KMS-11 (cell line): ENCODE results near the gene DDX49.
A peak's percentile ranks its signal among the peaks of the same experiment; 100 is the strongest.

Experiments used
- H2AFZ ChIP-seq: fragments of 200-600 bp; sonication (generic); 2 replicates; pipeline ENCODE4 v1.6.1; 2016; ENCODE audit warnings: antibody characterized with exemption, mixed run types, low read depth
- H3K27ac ChIP-seq: fragments of 200-600 bp; sonication (generic); 2 replicates; pipeline ENCODE4 v1.6.1; 2016; ENCODE audit warnings: mild to moderate bottlenecking, mixed run types
- H3K27me3 ChIP-seq: fragments of 200-600 bp; sonication (generic); 2 replicates; pipeline ENCODE4 v1.6.1; 2017; ENCODE audit warnings: mild to moderate bottlenecking, low read depth, mixed run types, moderate library complexity; ENCODE audit not compliant: insufficient read depth
- H3K36me3 ChIP-seq: fragments of 200-600 bp; sonication (generic); 2 replicates; pipeline ENCODE4 v1.6.1; 2017; ENCODE audit warnings: mild to moderate bottlenecking, mixed run types; ENCODE audit not compliant: insufficient read depth
- H3K4me1 ChIP-seq: fragments of 200-600 bp; sonication (generic); 2 replicates; pipeline ENCODE4 v1.6.1; 2016; ENCODE audit warnings: mild to moderate bottlenecking, low read depth, mixed run types; ENCODE audit not compliant: poor library complexity, severe bottlenecking
- H3K4me2 ChIP-seq: fragments of 200-600 bp; sonication (generic); 2 replicates; pipeline ENCODE4 v1.7.0; 2016; ENCODE audit warnings: mild to moderate bottlenecking, mixed run types
- H3K4me3 ChIP-seq: fragments of 200-600 bp; sonication (generic); IDR thresholded peaks from 2 replicates; pipeline ENCODE4 v1.6.1; 2017; ENCODE audit warnings: low read depth, low read length, mixed read lengths; ENCODE audit not compliant: insufficient read depth
- H3K79me2 ChIP-seq: fragments of 200-600 bp; sonication (generic); 2 replicates; pipeline ENCODE4 v1.6.1; 2016; ENCODE audit warnings: low read depth, mixed run types; ENCODE audit not compliant: insufficient read depth
- H3K9ac ChIP-seq: fragments of 200-600 bp; sonication (generic); 2 replicates; pipeline ENCODE4 v1.6.1; 2016; ENCODE audit warnings: mild to moderate bottlenecking, mixed run types
- H4K20me1 ChIP-seq: fragments of 200-600 bp; sonication (generic); 2 replicates; pipeline ENCODE4 v1.6.1; 2016; ENCODE audit warnings: mild to moderate bottlenecking, mixed run types; ENCODE audit not compliant: insufficient read depth
- TF ChIP-seq, protein P1 (sequence below): fragments of 200-600 bp; sonication (generic); conservative IDR thresholded peaks from 2 replicates; pipeline ENCODE4 v1.6.1; 2017; ENCODE audit warnings: low read depth, mild to moderate bottlenecking, antibody characterized with exemption, low read length, moderate library complexity, mixed read lengths

The DDX49 gene

DNA sequence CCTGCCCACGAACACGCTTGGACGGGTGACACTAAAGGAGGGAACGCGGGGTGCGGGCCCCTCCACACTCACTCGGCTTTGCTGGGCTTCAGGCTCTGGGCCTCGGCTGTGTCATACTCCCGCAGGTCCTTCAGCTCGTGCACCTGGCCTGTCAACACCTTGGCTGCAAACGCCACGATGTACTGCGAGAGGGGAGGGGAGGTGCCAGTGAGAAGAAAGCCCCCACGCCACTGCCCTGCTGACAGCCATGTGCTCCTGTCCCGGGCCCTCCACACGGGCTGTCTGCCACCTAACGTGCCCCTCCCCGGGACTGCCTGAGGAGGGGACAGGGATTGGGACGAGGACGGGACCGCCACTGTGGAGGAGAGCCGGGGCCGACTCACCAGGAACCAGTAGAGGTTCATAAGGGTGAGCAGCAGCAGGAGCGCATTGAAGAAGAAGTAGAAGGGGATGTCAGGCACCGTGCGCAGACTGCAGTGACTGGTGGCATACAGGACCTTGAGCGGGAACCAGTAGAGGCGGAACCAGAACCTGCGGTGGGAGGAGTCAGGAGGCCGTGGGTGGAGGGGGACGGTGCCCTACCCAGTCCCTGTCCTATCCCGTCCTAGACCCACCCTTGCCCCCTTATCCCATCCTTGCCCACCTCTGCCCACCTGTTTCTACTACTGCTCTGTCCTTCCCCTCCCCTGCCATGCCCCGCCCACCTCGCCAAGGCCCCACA lies 40.5 kb upstream of the DDX49 start:
- no peak overlapping the region for H3K4me2 ChIP-seq
- no peak overlapping the region for H3K9ac ChIP-seq
- H3K27me3 ChIP-seq, result no peaks in the 10 kb centered on the region
- no peak overlapping the region for H3K27ac ChIP-seq
- no peaks in the 10 kb centered on the region for H4K20me1 ChIP-seq
- H3K4me3 ChIP-seq, result no peak overlapping the region
- no peak overlapping the region for H2AFZ ChIP-seq
- TF ChIP-seq, protein P1, sequence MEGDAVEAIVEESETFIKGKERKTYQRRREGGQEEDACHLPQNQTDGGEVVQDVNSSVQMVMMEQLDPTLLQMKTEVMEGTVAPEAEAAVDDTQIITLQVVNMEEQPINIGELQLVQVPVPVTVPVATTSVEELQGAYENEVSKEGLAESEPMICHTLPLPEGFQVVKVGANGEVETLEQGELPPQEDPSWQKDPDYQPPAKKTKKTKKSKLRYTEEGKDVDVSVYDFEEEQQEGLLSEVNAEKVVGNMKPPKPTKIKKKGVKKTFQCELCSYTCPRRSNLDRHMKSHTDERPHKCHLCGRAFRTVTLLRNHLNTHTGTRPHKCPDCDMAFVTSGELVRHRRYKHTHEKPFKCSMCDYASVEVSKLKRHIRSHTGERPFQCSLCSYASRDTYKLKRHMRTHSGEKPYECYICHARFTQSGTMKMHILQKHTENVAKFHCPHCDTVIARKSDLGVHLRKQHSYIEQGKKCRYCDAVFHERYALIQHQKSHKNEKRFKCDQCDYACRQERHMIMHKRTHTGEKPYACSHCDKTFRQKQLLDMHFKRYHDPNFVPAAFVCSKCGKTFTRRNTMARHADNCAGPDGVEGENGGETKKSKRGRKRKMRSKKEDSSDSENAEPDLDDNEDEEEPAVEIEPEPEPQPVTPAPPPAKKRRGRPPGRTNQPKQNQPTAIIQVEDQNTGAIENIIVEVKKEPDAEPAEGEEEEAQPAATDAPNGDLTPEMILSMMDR, result no peak
- H3K79me2 ChIP-seq, result no peaks in the 10 kb centered on the region
- no peaks in the 10 kb centered on the region for H3K36me3 ChIP-seq
- peaks cover 20% of the 10 kb centered on the region for H3K4me1 ChIP-seq

DNA sequence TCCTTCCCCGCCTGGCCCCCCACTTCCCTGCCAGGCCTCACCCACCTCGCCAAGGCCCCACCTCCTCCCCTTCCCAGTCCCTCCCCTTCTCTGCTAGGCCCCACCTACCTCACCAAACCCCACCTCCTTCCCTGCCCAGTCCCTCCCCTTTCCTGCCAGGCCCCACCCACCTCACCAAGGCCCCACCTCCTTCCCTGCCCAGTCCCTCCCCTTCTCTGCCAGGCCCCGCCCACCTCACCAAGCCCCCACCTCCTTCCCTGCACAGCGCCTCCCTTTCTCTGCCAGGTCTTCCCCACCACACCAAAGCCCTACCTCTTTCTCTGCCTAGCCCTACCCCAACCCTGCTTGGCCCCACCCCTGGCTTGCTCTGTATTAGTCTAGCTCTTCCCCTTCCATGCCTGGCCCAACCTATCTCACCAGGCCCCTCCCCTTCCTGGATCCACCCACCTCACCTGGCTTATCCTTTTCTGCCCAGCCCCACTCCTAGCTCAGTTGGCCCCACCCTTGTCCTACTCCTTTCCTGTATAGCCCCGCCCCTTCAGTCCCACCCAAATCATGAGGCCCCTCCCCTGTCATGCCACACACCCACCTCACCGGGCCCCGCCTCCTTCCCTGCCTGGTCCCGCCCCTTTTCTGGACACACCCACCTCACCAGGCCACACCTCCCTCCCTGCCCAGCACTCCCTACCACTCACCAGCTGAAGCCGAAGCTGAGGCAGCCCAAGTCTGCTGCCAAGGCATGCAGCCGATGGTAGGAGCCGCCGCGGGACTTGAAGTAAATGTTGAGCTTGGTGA lies 39.7 kb upstream of the DDX49 start:
- Histone ChIP-seq H3K4me1 (peaks cover 21% of the 10 kb centered on the region), H3K27ac (no peak overlapping the region), H3K36me3 (no peaks in the 10 kb centered on the region), H3K79me2 (no peaks in the 10 kb centered on the region), H2AFZ (no peak overlapping the region), H4K20me1 (no peaks in the 10 kb centered on the region), H3K27me3 (no peaks in the 10 kb centered on the region), H3K9ac (no peak overlapping the region), H3K4me2 (0 out of 2 replicates have a peak overlapping the region, but pooled peaks have one; percentile 41), H3K4me3 (no peak overlapping the region)
- TF ChIP-seq, protein P1, result no peak

DNA sequence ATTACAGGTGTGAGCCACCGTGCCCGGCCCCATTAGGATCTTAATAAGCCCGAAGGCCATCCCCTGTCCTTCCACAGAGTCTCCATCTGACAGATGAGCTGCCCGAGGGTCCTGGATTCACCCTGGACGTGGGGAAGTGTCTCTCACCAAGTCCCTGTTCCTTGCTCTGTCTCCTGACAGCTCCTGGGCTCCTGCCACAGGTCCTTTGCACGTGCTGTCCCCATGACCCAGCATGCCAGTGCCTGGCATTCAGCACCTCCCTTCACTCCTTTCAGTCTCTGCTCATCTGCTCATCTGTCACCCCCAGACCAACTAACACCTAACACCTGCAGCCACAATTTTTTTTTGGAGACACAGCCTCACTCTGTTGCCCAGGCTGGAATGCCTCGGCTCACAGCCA lies 38.0 kb upstream of the DDX49 start:
- no peaks in the 10 kb centered on the region for H3K27me3 ChIP-seq
- H3K4me2 ChIP-seq, result no peak overlapping the region
- no peak overlapping the region for H3K4me3 ChIP-seq
- no peaks in the 10 kb centered on the region for H3K36me3 ChIP-seq
- no peaks in the 10 kb centered on the region for H3K79me2 ChIP-seq
- H3K27ac ChIP-seq, result no peak overlapping the region
- TF ChIP-seq, protein P1, result no peak
- H3K9ac ChIP-seq, result no peak overlapping the region
- H4K20me1 ChIP-seq, result no peaks in the 10 kb centered on the region
- H3K4me1 ChIP-seq, result peaks cover 21% of the 10 kb centered on the region
- no peak overlapping the region for H2AFZ ChIP-seq

DNA sequence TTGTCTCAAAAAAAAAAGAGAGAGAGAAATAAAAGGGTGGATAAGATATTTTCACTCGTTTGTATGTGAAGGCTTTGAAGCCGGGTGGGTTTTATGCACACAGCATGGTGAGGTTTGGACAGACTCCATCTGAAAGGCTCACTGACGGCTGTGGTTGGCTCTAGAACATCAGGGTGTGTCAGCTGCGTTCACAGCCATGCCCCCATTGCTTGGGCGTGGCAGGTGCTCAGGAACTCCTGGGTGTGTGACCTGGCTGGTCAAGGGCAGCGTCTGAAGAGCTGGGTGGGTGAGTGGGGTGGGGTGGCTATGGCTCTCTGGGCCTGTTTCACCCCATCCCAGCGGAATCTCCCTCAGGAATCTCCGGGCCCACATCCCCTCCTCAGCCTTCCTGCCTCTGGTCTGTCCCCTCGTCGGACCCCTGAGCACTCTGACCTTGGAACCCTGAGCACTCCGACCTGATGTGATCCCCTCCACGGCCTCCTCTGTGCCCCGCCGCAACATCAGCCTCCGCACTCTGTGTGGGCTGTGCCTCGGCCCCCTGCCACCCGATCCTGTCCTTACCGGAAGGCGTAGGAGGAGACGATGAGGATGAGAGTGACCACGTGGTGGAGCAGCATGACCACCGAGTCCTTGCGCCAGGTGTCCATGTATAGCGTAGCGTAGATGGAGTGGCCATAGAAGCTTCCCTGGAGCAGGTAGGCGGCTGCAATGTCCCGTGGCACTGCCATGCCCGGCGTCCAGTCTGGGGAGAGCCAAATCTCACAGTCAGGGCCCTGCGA lies 35.8 kb upstream of the DDX49 start:
- H3K27me3 ChIP-seq, result no peaks in the 10 kb centered on the region; the same call in 1 of the 2 replicates
- H3K4me2 ChIP-seq, result no peak overlapping the region; the same call in 1 of the 2 replicates
- no peak overlapping the region for H3K9ac ChIP-seq
- no peaks in the 10 kb centered on the region for H4K20me1 ChIP-seq
- peaks cover 21% of the 10 kb centered on the region for H3K4me1 ChIP-seq
- H3K79me2 ChIP-seq, result no peaks in the 10 kb centered on the region
- TF ChIP-seq, protein P1, result no peak
- H3K27ac ChIP-seq, result no peak overlapping the region
- no peak overlapping the region for H2AFZ ChIP-seq
- no peaks in the 10 kb centered on the region for H3K36me3 ChIP-seq
- no peak overlapping the region for H3K4me3 ChIP-seq
